Activated CD4-positive, CD25-positive, alpha-beta regulatory T cell (primary cell): ENCODE results near the gene B4GALT4.

Source experiments
- DNase-seq, 4 experiments: peaks; one replicate each; lab custom pipeline; 2025; lab: John Stamatoyannopoulos, UW

Gene B4GALT4

DNA sequence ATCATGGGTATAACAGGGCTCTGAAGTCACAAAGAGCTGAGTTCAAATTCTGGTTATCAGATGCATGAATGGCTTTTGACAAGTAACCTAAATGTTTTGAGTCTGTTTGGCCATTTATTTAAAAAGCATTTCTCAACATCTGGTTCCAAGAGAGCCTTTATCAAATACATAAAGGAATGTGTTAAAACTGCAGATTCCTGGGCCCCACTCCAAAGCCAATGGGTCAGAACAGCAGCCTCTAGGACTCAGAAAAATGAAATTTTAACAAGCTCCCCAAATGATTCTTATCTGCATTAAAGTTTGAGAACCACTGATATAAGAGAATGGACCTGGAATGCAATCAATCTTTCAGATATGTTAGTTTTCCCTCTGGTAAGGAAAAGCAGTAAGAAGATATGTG lies 3.4 kb downstream of the B4GALT4 start:
- DNase-seq: no peak

DNA sequence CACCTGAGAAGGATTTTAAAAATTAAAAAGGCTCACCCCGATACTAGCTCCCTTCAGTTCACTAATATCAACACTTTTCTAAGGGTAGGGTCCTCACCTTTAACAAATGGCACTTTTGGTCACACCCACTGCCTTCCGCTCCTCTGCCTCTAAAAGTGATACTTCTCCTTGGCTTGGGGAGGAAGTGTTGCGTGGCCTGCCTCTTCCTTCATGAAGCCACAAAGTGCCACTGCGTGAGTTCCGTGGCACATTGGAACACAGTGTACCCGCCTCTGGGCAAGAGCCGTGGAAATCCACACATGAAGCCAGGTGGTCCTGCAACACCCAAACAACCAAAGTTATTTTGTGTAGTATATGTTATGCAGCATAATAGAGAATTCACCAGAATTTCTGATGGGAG lies 3.9 kb downstream of the B4GALT4 start:
- no peak for DNase-seq

DNA sequence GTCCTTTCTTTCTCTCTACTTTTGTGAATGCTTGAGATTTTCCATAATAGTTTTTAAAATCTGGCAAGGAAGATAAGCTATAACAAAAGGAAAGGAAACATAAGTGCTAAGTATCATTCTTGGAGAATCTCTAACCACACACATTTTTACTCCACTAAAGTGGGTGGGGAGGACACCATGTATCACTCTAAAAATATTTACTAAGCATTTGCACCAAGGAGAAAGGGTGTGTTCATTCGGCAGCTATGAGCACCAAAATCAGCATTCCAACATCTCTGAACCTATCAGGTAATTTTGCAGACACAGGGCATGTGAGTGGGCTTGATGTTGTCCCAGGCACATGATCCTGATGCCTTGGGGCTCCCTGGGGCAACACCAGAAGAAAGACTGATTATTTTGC lies 5.5 kb downstream of the B4GALT4 start:
- DNase-seq: no peak

DNA sequence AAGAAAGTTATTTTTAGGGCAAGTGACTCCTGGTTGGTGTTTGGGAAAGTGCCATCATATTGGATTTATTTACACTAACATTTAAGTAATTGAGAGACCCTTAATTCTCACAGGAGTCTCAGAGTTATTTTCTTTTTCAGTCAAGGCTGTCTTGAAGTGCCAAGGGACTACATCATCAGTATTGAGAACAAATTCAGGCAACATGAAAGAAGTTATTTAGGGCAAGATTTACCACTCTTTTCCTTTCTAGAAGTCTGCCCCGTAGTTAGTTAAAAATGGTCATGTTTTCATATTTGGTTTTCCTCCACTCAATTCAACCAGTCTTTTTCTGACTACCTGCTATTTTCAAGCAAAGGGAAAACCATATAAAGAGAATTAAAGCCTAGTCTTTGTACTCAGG lies 6.1 kb downstream of the B4GALT4 start:
- no peak for DNase-seq

DNA sequence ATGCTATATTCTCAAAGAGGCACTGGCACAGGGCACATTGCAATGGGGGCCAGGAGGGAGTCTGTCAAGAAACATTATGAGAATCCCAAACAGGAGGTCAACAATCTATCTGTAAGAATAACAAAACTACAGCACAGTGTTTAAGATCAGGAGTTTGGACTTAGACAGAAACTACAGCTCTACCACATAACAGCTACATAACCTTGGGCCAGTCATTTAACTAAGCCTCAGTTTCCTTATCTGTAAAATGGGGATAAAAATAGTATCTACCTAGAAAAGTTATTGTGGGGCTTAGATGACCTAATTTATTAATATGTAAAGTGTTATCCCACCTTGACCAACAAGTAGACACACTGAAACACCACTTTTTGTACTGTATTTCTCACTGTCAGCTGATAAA lies 9.9 kb downstream of the B4GALT4 start:
- DNase-seq: no peak

DNA sequence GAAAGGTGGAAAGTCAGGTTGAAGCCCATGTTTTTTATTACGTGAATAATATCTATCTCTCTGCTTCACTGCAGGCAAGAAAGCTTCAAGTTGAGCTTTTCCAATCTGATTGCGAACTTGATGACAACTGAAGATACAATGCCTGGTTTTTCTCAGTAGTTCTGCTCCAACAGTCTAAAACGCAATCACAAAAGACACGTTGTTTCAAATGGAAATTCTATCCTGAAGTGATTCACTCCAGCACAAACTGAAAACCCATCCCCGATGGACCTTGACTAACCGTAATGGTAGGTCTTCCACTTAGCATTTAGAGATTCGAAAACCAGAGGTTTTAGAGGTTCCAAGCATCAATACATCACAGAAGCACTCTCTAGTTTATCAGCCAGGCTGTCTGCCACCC lies 10.6 kb downstream of the B4GALT4 start:
- DNase-seq: no peak

DNA sequence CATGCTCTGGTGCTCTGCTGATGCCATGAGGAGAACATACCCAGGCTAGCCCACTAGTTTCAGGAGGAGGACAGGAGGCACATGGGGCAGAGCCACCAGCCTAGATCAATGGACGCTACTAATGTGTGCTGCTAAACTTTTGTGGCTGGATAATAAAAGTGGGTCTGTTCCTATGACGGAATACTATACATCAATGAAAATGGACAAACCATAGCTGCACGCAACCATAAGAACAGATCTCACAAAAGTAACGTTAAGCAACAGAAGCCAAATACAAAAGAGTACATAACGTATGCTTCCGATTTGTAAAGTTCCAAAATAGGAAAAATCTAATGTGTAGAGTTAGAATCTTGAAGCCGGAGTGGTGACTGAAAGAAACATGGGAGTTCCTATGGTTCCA lies 11.5 kb downstream of the B4GALT4 start:
- DNase-seq: no peak

DNA sequence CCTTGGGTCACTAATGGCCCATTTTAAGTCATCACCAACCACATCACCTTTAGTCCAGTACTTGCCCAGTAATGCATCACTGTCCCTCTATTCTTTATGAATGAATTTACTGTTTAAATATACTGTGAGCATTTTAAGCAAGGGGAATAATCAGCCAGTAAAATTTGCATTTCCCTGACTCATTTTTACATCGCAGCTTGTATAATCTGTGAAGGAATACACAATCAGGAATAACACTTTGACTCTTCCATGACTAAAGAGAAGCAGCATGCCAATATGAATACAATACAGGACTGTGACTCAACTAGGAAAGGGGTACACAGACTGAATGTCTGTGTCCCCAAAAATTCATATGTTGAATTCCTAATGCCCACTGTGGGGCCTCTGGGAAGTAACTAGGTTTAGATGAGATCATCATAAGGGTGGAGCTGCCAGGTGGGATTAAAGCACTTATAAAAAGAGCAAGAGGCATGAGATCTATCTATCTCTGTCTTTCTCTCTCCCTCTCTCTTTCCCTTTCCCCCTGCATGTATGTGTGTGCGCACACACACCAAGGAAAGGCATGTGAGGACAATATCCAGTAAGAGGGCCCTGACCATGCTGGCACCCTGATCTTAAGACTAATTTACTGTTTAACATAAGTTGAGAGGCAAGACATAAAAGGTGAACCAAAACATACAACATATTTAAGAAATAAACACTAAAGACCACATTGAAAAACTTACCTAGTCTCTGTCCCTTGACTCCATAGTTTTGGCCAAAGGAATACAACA lies 12.1 kb downstream of the B4GALT4 start:
- DNase-seq: no peak

DNA sequence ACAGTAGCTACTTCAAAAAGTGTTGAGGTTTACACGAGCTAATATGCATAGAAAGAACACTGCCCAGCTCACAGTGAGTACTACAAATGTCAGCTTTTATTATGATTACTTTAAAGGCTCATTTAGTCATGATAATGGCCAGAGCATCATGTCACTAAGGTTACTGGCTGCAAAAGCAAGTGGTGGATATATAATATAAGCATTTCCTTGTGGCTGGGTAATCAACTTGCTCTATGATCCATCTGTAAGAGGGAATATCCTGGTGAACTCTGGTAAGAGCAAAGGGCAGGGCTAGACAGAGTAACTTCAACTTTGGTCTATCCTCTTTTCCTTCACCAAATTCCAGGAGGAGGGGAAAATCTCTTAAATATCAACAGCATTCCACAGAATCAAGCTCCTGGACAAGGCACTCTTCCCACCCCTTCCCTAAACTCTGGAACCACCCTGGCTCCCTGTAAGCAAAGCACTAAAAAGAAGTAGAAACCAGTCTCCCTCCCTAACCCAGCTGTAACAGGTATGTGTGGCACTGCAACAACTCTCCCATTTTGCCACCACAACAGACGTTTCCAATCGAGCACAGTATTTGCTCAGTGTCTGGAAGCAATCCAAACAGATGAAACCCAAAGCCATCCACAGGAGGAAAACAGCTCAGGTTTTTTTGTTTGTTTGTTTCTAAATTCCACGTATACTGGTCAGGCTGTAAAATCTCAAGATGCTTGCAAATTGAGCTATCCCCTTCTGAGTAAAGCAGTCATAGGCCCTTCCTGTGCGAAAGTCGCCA lies 13.4 kb downstream of the B4GALT4 start:
- no peak for DNase-seq

DNA sequence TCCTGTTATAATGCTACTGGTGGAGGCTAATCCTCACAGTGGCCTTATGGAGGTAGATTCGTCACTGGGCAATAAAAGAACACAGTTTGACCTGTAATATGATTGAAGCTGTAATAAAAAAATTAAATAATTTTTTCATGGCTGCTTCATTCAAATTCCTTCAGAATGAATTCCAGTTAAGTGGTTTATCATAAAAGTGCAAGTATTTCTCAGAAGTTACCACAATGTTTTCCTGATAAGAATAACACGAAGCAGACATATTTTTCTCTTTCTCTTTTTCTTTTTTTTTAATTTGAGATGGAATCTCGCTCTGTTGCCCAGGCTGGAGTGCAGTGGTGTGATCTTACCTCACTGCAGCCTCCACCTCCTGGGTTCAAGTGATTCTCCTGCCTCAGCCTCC lies 15.6 kb downstream of the B4GALT4 start:
- no peak for DNase-seq

DNA sequence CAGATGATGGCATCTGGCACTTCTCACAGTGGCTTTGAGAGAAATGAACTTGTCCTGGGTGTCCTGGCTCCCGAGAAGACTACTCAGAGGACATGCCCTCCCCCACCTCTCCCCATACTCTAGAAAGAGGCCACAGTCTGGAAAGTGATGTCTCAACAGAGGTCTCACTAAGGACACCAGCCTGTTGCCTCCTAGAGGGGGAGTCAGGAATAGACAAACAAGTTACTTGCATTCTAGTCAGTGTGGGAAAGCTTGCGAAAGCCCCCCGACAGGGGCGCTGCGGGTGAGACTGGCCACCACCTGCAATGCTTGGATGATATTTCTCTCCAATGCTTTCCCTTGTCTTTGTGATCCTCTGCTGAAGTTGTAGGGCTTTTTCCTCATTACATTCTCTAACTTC lies 17.2 kb downstream of the B4GALT4 start:
- DNase-seq: no peak

DNA sequence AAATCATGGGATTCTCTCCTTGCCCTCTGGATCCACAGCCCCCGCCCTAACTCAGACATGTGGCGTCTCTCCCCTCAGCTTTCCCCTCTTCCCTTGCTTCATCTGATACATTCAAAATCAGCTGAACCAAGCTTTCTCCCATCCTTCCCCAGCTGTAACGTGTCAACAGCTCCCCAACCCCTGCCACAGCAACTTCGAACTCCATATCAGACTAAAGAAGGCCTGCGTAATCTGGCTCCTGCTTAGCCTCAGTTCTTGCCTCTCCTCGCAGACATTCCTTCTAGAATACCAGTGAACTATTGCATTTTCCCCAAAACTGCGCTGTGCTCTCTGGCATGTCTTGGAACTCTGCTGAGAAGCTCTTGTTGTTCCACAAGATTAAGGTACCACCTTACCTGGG lies 18.3 kb downstream of the B4GALT4 start:
- DNase-seq: no peak

DNA sequence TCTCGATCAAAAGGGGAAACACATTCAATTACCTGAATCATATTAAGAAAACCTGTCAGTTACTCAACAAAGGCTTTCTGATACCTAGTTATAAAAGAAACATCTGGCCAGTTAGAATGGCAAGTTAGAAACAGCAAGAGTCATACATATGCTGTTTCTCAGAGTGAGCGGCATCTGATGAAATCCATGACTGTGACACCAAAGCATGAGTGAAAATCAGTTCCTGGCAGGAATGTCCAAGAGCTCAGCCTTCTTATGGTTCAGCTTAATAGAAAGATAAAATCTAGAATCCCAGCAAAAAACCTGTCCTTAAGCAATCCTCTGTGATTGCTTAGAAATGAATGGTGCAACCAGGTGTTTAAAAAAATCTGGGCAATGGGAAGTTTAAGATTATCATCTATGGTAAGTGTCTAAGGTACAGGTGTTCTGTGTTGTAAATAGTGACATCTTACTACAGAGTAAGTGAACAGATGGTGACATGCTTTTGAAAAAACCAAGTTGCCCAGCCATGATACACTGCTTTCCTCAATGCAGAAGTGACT lies 18.8 kb downstream of the B4GALT4 start:
- DNase-seq: no peak

DNA sequence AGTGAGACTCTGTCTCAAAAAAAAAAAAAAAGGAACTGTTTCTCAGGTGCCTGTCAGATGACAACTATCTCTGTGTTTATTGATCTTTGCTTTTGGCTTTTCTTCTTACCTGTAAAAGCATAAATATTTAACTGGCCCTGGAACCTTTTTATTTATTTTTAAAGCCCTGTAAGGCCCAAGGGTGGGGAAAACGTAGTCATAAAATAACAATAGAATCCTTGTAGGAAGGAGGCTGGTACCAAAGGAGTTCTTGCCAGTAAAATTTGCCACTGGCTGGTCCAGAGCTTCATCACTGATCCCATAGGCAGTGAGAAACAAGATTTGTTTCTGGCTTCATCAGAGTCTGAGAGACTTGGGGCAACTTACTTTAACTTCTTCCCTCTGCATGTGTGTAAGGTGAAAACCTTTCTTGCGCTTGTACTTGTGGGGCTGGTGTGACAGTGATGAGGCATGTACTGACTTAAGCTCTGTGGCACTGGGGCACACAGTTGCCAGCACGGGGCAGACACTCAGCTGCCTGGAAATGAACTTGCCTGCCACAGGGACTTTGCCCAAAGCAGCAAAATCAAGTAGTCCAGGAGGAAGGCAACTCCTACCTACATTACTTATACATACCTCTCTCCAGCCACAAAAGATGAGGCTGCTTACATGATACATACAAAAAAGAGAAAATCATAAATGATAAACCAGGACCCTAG lies 19.6 kb downstream of the B4GALT4 start:
- DNase-seq: no peak

DNA sequence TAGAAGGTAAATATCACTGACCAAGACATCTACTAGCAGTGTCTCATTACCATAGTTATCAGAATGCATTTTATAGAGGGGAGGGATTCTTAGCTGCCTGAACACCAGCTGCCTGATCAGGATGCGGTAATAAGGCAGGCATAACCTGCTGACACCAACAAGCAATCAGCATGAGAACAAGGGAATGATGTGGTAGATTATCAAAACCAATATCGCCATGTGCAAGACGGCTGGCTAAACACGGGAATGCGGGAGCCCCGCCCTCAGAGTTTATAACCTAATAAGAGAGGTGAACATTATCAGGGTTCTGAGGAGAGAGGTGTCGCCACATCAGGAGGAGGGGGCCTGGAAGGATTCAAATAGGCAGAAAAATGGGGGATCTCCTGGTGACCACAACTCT lies 20.5 kb downstream of the B4GALT4 start:
- DNase-seq: no peak

DNA sequence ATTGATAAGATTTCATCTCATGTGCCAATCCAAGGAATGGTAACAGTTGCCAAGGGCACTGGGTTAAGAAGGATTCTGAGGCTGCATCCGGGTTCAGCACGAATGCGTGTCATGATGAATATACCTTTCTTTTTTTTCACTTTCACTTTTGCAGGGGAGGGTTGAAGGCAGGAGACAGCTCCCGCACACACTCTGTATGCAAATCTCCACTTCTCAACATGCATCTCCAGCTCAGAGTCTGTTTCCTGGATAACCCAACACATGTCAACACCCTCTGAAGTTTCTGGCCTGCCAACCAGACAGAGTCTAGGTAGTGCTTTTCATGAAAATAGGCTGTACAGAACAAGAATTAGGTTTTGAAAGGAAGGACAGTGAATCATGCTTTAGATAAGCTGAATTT lies 21.6 kb downstream of the B4GALT4 start:
- peak in 1 of 4 experiments; percentile 1 for DNase-seq

DNA sequence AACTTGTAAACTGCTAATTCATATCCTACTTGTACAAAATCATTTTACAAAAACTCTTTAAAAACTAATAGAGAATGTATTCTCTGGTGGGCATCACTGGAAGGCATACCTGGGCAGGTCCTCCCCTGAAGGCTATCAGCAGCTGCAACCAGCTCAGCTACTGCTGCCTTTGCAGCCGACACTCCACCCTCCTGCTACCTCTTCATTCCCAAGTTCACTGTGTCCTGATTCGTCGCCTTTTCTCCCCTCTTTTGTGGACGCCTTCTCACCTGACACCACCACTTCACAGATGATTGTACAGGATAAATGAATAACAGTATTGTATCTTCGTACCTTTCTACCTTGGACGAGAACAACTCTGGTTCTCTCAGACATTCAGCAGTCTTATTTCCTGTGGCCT lies 28.9 kb downstream of the B4GALT4 start:
- no peak for DNase-seq

DNA sequence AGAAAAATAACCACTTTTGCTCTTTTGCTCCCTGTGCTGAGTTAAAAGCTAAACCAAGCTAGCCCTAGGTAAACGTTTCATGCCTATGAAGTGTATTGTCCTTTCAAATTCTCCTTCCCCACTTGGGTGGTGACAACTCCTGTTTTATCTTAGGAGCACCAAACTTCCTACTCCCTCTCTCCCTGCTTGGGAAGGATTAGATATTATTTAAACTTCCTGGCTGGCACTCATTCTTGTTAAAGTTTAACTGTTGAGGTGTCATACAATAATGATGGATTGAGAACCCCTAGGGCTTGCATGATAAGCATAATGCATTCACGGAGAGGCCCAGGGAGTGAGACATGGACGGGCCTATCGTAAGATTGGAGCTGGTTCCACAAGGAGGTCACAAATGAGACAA lies 29.5 kb downstream of the B4GALT4 start:
- DNase-seq: no peak

DNA sequence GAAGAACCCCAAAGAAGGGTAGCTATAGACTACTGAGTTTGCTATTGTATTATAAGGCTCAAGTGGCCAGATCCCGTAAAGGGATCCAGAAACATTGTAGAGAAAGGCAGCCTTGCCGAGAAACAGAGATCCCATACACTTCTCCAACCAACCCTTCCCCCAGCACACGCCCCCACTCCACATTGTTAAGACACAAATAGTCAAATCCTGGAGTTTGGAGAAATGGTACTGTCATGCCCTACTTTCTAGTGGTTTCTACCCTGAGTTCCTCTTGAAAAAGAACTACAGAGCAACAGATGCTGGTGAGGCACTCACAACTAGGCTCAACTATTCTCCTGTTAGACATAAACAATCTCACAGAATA lies 33.2 kb downstream of the B4GALT4 start:
- DNase-seq: no peak

DNA sequence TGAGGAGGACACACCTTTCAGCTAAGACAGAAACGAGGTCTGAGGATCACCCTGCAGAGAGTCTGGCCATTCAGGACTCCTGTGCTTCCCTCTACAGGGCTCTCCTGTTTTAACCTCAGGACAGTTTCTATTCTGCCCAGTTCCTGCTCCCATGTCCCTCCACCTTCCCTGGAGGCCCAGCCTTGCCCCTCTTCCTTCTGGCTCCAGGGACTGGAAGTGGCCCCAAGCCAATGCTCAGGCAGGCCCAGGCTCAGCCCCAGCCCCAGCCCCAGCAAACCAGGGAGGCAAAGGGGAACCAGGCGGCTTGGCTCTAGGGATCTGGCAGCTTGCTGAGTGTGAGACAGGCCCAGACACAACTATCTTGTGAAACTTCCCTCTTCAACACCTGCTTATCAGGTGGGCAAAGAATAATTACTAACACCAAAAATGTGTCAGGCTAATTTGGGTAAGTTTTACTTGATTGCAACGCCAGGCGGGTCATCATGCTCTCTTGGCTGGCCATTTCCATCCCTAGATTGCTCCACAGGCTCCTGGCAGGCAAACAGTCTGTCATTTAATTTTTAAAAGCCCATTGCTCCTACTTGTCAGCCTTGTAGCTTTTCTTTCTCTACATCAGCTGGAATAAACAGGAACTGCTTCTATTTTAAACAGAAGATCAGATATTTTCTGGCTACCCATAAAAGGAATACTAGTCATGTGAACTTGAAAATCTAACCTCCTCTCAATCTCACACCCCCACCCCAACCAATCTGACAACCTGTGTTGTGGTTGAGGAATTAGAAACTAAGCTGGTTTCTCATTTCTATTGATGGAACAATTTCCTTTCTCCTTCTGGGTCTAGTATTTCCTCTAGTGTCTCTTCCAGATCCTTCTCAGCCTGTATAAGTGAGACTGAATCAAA lies 33.8 kb downstream of the B4GALT4 start:
- DNase-seq: no peak

DNA sequence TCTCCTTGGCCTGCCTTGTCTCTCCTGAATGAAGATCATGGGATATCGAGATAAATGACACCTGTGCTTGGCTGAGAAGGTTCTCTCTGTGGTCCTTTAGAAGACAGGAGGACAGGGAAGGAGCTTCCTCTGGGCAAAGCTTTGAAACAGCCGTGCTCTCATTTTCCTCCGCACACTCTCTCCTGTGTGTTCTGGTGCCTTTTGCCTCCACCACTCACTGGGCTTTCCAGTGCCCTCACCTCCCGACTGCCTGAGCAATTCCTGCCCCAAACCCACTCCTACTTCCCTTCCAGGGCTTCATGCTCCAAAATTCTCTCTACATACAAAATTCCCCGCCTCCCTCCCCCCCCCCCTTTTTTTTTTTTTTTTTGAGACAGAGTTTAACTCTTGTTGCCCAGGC lies 35.0 kb downstream of the B4GALT4 start:
- no peak for DNase-seq

DNA sequence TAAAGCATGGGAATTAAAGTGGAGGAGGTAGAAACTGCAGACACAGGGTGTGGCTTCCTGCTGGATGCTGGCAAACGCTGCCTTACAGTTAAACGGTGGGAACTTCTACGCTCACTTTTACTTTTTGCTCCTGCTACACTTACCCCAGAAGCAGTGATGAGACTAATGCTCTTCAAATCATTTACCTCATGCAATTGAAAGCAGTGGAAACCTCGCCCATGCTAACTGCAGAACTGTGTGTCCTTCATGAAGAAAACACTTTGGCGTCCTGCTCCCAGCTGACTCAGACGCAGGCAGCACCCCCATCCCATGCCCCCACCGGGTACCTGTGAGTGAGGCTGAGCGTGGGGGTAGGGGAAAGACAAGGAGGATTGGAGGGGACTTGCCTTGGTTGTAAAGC lies 35.5 kb downstream of the B4GALT4 start:
- DNase-seq: no peak
